NCI-H524 (cell line): ENCODE data around the gene ELF5.

Experiments
- DNase-seq, 2 experiments: peaks; one replicate each; lab custom pipeline; 2025; lab: John Stamatoyannopoulos, UW

ELF5 gene

DNA sequence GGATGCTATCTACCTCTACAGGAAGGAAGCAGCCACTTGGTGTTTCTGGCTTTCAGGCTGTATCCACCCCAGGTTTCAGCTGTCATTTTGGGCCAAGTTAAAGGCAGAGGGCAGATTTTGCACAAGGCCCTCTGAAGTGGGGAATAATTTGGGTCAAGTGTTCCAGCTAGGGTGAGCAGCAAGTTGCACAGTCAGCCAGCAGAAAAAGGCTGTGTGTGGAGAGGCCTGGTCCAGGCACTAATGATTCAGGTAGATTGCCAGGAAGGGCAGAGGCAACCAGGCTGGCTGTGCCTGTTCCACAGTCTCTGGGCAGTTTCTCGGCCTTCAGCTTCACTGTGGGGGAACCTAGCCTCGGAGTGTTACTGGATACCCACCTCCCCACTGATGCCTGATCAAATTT lies 8.6 kb upstream of the ELF5 start:
- no peak for DNase-seq

DNA sequence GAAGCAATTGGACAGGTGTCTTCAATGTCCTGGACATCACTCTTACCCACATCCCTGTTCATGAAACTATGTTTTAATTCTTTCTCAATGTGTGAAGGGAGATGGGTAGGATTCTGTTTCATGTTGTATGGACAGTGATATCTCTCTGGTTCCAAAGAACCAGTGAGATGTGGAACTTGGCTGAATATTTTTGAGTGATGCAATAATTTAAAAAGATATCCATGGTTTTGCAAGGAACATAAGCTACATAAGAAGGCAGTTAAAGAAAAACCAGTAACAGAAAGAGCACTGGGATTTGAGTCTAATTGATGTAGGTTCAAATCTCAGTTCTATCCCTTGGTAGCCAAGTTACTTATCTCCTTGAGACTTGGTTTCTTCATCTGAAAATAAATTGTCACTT lies 7.7 kb upstream of the ELF5 start:
- no peak for DNase-seq

DNA sequence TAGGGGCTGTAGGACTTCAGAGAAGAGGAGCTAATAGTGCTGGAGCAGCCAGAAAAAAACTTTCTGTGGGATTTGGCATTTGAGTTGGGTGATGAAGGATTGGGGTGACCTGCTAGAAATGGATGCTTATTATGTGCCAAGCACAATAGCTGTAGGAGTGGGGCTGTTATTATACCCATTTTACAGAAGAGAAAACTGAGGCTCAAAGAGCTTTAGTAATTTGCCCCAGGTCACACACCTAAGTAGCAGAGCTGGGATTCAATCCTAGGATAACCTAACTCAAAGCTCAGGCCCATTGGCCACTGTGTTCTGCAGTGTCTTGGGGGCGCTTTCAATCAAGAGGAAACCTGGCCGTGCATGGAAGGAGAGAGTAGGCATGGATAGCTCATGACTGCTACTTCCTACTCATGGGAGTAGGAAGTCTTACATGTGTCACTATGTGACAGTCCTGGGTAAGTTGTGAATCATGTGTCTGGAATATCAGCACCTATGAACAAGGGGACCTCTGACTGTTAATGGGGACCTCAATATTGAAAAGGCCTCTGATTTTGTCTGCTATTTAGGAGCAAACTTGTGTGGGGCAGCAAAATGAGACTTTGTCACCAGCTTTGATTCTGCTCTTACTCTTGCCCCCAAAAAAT lies 6.1 kb upstream of the ELF5 start:
- DNase-seq = no peak

DNA sequence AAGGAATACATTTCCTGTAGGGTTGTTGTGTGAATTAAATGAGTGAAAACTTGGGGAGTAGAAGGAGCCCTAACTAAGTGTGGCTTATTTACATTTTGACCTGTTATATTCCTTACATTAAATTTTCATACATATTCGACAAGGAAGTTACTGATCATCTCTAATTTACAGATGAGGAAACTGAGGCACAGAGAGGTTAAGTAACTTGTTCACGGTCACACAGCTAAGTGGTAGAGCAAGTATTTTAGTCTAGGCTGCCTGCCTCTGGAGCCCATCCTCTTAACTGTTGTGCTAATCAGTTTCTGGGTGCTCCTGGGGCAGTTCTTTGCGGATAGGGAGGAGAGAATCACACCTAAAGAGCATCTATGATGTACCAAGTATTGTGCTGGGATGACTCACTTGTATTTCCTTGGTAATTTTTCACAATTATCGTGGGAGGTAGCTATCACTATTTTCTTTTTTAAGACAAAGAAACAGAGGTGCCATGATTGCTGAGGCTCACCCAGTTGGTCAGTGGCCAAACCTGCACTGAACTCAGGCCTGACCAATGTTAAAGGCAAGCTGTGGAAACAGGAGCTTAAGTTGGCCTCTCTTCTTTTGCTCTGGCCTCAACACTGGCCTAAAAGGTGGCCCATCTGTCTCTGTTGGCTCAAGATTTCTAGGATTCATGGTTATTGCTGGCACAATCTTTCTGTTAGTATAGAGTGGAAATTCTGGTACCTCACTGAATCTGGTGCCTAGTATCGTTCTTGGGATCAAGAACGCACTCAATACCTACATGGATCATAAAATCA lies 2.9 kb upstream of the ELF5 start:
- DNase-seq = no peak

DNA sequence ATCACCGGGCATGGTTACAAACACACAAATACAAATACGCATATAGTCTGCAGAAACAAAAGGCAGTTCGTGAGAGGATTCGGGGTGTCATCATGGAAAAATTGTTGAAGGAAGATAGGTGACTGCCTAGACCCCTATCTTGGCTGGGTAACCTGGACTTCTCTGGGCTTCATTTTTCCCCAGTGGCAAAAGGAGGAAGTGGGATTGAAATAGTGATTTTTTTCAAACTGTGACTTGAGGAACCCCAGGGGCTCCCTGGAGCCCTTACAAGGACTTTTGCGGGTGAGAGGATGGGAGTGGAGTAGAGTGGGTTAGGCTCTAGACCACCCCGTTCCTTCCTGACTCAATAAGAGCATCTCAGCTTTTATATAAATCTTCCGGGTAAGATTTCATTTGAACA lies 1.0 kb upstream of the ELF5 start:
- no peak for DNase-seq

DNA sequence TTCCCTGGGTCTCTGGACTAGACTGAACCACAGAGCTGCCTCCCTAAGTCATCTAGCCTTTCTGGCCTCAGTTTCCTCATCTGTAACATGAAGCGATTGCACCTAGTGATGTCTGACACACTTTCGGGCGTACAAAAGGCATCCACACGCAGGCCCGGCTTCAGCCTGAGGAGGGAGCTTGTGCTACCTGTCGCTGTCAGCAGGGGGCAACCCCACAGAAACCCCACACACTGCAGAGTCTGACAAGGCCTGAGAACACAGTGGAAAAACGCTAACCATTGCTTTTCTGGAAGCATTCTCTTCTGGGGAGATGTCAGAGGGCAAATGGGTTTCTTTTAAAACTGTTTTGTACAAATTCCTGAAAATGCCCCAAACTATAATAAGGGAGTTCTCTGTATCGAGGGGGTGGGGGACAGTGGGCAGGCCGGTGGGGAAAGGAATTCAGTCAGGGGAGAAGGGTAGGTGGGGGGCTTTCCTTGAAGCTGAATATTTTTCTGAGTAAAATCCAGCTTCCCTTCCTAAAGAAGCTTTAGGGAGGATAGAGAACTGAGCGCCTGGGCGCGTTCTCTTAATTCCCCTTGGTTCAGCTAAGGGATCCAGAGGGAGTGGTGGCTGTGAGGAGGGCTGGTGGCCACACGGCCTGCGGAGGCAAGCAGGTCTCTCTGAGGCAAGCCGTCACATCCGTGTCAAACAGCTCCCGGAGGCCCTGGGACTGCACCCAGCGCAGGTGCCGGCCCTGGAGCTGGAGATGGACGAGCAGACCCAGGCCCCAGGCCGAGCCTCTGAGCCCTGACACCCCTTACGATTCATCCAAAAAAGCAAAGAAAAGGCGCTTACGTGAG lies 533 bp downstream of the ELF5 start:
- DNase-seq = peak; percentile 7 to 42

DNA sequence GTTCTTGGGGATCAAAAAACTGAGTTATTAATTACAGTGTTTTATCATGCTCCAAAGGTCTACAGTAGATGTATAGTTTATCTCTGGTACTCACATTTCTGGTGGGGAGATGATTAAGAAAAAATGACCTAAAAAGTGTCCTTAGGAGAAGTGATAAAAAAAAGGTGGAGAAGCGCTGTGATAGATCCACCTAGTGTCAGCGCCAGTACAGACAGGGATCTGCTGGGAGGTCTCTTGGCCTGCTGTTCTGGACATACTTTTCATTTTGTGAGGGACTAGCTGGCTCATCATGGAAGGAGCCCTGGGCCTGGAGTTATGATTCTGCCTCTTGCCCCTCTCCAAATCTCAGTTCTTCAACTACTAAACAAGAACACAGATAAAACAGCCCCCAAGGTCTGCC lies 2.9 kb downstream of the ELF5 start:
- no peak for DNase-seq

DNA sequence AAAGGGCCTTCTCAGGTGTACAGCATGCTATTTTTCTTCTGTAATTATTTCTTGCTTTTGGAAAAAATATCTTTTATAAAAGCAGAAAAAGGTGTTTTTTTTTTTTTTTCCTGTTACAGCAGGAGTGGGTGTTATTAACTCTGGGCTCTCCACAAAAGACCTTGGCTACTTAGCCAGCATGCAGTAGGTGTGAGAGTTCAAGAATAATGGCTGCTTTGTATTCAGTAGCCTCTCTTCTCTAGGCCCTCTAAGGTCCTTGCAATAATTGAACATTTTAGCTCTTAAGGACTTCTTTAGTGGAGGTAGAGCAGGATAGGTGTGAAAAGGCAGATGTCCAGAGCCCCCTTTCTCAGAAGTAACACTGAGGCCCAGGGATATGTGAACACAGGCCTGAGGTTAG lies 3.4 kb downstream of the ELF5 start:
- DNase-seq = no peak

DNA sequence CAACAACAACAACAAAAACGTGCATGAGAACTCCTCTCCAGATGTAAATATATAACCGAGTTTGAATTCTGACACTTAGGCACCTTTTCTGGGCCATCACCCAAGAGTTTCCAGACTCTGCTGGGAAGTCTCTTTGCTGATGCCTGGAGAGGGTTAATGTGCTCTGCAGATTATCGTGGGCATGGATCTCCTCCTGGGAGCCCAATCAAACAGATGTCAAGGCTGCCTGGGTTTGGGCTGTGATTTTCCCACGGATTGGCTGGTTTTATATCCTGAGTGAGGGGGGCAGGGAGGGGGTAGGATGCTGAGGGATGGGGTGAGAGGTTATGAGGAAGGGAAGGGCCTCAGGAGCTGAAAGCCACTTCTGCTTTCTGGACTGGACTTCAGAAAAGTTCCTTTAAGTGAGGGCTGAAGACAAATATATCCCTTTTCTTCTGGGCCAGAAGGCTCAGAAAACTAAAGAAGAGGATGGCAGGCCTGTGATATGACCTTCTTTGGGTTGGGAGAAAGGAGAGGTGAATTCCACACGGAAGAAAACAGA lies 4.2 kb downstream of the ELF5 start:
- no peak for DNase-seq

DNA sequence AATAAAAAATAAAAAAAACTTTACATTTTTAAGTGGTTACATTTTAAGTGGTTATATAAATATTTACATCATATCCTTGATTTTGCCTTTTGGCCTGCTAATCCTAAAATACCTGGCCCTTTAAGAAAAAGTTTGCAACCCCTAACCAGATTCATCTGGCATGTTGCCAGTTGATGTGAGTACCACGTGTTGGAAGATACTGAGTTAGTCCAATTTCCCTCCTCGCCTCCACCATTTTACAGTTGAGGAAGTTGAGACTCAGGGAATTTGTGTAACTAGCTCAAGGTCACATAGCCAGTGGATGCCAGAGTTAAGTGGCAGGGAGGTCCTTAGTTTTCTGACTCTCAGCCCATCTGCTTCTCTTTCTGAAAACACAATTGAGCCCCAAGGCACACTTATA lies 5.1 kb downstream of the ELF5 start:
- DNase-seq = no peak

DNA sequence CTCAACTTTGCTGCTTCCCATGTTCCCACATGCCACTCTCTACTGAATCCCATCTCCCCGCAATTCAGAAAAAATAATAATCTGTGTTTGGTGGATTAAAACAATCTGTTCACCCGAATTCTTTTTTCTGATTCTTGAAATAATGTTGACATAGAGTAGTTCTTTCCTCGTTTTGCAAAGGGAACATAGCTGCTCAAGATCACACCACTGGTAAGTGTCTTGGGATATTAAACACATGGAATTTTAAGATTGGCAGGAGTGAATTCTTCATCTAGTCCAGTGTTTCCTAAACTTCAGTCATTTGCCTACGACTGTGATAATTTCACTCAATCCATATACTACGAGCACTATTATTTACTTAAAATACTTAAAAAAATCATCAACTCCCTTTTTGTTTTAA lies 6.0 kb downstream of the ELF5 start:
- DNase-seq = no peak

DNA sequence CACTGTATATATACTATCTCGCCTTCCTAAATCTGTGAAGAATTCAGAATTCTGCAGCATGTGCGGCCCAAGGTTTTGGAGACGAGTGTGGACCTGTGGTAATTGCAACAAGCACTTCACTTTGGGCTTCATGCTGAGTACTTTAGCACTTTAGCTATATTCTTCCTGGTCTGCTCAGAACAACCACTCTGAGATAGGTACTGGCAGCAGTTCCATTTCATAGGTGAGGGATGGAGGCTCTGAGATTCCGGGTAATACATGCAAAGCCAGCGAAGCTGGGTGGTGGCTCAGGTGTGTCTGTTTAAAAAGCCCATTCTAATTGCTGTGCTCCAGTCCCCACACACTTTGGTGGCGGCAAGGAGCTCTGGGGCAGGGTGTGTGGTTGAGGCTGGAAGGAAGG lies 6.4 kb downstream of the ELF5 start:
- no peak for DNase-seq

DNA sequence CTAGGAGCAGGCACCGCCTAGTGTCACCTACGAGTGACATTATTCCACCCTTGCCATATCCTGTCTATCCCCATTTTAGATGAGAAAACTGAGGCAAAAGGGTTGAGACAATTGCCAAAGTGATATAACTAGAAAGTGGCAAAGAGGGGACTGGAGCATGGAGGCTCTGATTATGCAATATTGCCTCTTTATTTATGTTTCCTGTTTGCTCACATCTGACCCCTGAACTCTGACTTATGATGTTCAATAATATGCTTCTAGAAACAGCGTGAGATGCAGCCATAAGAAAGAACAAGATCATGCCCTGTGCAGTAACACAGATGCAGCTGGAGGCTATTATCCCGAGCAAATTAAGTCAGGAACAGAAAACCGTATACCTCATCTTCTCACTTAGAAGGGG lies 7.7 kb downstream of the ELF5 start:
- DNase-seq = no peak

DNA sequence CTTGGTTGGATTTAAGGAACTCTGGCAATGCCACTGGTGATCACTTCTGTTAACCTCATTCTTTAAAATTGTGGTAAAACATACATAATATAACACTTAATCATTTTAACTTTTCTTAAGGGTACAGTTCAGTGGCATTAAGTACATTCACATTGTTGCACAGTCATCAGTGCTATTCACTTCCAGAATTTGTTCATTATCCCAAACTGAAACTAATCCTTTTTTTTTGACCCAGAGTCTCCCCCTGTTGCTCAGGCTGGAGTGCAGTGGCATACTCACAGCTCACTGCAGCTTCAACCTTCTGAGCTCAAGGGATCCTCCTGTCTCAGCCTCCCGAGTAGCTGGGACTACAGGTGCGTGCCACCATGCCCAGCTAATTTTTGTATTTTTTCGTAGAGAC lies 10.6 kb downstream of the ELF5 start:
- no peak for DNase-seq

DNA sequence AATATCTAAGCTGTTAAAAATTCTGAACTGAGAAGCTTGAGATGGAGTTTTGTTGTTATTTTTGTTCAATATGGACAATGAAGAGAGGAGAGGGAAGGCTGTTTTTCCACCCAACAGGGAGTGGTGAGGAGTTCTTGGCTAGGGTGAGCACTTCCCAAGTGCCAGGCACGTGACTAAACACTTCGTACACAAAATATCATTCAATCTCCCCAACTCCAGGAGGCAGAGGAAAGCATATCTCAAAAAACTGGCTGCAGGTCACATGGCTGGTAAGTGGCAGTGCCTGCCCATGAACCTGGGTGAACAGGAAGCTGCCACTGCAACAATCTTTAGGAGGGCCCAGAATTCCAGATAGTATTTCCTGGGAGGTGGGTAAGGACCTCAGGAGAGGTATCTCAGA lies 11.6 kb downstream of the ELF5 start:
- no peak for DNase-seq

DNA sequence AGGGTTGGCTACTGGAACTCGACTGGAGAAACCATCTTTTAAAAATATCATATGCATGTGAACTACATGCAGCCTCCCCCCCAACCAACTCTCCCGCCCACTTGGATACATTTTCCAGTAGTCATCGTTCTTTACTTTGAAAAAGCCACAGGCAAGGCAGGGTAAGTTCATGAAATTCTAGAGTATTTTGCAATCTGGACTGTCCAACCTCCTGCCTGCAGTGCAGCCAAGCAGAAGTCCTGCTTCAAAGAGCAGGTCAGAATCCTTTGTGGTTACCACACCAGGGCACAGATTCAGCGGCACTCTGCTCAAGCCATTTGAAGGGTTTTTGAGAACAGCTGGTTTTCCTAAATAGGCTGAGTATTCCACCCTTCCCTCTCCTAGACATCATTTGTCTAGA lies 12.1 kb downstream of the ELF5 start:
- DNase-seq = no peak

DNA sequence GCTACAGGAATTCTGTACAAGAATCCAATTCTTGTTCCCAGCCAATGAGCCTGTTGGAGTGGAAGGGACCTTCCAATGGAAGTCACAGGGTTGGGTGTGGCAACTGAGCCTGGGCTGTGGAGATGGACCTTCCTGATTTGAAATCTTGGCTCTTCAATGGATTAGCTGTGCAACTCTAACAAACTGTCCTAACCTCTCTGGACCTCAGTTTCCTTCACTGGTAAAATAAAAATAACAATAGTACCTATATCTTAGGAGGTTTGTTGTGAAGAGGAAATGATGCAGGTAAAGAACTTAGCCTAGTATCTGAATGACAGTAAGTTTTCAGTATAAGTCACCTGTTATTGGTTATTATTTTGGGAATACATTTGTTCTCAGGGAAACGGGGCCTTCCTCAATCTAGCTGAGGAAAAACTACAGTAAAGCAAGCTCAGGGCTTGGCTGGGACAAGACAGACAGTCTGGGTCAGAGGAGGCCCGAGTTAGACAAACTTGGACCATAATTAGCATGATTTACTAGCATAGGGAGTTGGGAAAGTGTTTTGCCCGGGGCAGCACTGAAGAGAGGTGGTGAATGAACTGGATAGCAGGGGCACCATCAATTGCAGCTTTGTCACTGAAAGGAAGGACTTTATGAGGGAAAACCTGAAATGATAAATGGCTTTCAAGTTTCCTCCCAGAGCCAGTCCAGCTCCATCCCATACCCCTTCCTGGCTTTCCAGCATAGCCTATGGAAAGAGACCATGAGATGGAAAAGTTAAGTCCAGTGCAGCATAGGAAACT lies 13.7 kb downstream of the ELF5 start:
- DNase-seq = no peak

DNA sequence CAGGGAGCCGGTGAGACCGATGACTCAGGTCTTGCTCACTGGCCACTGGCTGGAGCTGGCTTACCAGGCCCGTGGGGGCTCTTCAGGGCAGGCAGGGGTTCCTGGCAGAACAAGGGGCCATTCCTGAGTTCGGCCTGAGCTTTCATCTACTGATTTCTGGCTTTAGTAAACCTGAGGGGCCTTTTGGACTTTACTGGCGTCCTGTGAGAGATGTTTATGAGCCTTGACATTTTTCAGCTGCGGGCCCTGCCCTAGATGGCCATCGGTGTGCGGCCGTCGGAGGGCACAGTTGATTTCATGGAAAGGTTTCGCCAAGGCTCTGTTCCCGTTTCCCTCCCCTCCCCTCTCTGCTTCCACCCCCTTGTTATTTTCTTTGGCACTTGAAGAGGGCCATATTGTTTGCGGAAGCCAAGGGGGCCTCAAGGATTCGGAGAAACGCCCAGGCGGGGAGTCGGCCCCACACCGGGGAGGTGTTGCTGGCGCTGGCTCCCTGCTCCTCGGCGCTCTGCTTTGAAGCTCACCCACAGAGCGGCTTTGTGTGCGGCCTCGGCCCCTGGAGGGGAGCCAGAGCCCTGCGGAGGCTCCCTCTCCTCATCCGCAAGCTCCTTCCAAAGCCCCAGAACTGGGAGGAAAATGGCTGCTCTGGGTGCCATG lies 17.7 kb downstream of the ELF5 start:
- no peak for DNase-seq

DNA sequence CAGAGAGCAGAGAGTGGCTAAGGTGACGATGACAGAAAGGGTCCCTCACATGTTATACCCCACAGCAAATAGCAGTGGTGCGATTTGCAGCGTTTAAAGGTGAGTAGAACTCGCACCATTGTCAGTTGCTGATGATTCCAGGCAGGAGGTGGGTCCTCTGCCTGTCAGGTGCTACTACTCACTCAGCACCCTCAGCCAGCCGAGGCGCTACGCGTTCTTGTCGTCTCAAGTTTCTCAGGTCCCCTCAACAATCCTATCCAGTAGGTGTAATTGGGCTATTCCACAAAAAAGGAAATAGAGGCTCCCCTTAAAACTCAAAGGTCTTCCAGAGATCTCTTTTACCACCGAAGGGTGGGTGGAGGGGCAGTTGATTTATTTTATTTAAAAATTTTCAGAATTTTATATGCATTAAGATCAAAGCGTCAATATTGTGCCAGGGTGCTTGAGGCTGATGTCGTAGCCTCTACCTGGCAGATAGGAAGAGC lies 18.3 kb downstream of the ELF5 start:
- DNase-seq = no peak

DNA sequence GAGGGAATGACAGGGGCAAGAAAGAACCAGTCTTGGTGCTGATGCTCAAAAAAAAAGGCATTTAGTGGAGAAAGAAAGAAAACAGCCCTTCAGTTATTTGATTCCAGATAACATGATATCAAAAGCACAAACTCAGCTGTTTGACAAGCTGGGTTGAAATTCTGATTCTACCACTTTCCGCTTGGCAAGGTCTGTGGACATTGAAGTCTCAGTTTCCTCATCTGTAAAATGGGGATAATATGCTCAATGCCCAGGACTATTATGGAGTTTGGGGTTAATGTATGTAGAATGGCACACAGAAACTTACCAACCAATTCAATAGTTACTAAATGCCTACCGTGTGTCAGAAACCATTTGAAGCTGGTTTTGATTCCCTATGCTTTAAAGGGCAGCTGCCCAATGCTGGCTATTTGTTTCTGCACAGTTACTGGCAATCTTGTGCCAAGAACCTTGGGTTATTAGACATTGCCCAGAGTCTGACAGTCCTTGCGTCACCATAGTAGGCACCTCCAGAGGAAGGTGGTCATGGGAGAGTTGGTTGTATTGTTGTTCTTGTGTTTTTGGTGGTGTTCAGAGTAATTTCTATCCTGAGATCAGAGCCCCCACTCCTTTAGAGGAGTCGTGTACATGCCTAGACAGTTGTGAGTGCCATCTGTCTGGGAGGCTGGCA lies 19.5 kb downstream of the ELF5 start:
- DNase-seq = no peak

DNA sequence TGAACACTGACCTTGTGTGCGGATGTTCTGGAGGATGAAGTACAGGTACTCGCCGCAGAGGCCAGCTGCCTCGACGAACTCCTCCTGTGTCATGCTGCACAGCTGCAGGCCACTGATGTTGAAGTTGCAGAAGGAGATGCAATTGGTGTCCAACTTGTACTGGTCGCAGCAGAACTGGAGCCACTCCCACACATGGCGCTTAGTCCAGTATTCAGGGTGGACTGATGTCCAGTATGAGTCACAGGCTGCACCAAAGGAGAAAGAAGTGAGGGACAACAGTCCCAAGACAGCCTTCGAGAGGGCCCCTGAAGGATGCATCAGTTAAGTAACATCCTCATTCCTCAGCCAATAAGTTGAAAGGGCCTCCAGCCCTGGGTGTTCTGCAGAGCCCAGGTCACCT lies 20.1 kb downstream of the ELF5 start:
- DNase-seq = no peak
